Endothelial cell of umbilical vein (primary cell): ENCODE data around the gene ACSF3. TPM values are rescaled to one million over a fixed set of nuclear protein-coding genes. Genes with fewer than 3 reads are reported as not detected.

Source experiments
- BruUV-seq: library from RNA; stranded (reverse); fragments of 400-500 nt; replicated peaks from 2 replicates; lab custom pipeline; 2021; lab: Mats Ljungman, UMichigan
- CTCF ChIA-PET: fragments of 300-600, 350-600 bp; sonication (Branson Sonifier 250); formaldehyde crosslinking; loops from one replicate; lab custom pipeline; 2021; ENCODE audit warnings: antibody characterized with exemption, inconsistent platforms; lab: Charles Lee
- POLR2A ChIA-PET: fragments of 300-600, 350-600 bp; sonication (Branson Sonifier 250); formaldehyde crosslinking; loops from one replicate; lab custom pipeline; 2021; ENCODE audit warnings: antibody characterized with exemption, inconsistent platforms; lab: Charles Lee
- DNase-seq: peaks from one replicate; pipeline ENCODE4 v3.0.0-alpha.2; 2011; ENCODE audit warnings: low read depth, low spot score
- FAIRE-seq: peaks from 2 replicates; lab custom pipeline; 2011; peaks lifted over from hg19 to GRCh38; lab: Jason Lieb, UNC
- H2AFZ ChIP-seq: 2 replicates; pipeline ENCODE4 v1.6.0; 2012; ENCODE audit warnings: low read depth, low read length, control low read depth, inconsistent platforms
- H3K27ac ChIP-seq: 2 replicates; pipeline ENCODE4 v1.5.1; 2011; ENCODE audit warnings: low read depth, mild to moderate bottlenecking, control low read depth, low read length, moderate library complexity; ENCODE audit not compliant: insufficient read depth
- H3K27me3 ChIP-seq, 2 experiments: 2 replicates each; pipeline versions ENCODE4 v1.6.0 to v1.6.1; 2011; ENCODE audit warnings: low read length in 2 of 2, mixed read lengths in 1 of 2; ENCODE audit not compliant: control insufficient read depth in 2 of 2, insufficient read depth in 2 of 2
- H3K36me3 ChIP-seq, 2 experiments: 2 replicates in 1 of 2; 3 replicates in 1 of 2; pipeline ENCODE4 v1.5.1; 2011; ENCODE audit warnings: low read length in 2 of 2, mild to moderate bottlenecking in 1 of 2, moderate library complexity in 1 of 2; ENCODE audit not compliant: control insufficient read depth in 2 of 2, insufficient read depth in 2 of 2; ENCODE audit errors: extremely low read depth in 1 of 2
- H3K4me1 ChIP-seq: 3 replicates; pipeline ENCODE4 v1.5.1; 2011; ENCODE audit warnings: mild to moderate bottlenecking, low read length; ENCODE audit not compliant: control insufficient read depth, insufficient read depth; ENCODE audit errors: extremely low read depth
- H3K4me2 ChIP-seq: 2 replicates; pipeline ENCODE4 v1.6.1; 2011; ENCODE audit warnings: low read length, control low read depth, mixed read lengths; ENCODE audit not compliant: insufficient read depth
- H3K4me3 ChIP-seq, 3 experiments: fragments of 200-600 bp in 1 of 3; sonication (generic), shearing (Covaris generic) in 1 of 3; replicated peaks in 1 of 3; 2 replicates each; pipeline ENCODE4 v1.5.1; 2011 to 2016; ENCODE audit warnings: control low read depth in 3 of 3, low read length in 3 of 3, mild to moderate bottlenecking in 2 of 3, inconsistent platforms in 1 of 3, low read depth in 1 of 3, moderate library complexity in 1 of 3; ENCODE audit not compliant: insufficient read depth in 1 of 3
- H3K79me2 ChIP-seq: 2 replicates; pipeline ENCODE4 v1.6.0; 2012; ENCODE audit warnings: low read length, inconsistent platforms; ENCODE audit not compliant: control insufficient read depth, insufficient read depth
- H3K9ac ChIP-seq: replicated peaks from 2 replicates; pipeline ENCODE3; 2011; ENCODE audit warnings: low read length, control low read depth; ENCODE audit not compliant: insufficient read depth; ENCODE audit errors: extremely low read depth
- H3K9me1 ChIP-seq: replicated peaks from 3 replicates; pipeline ENCODE4 v1.6.0; 2011; ENCODE audit warnings: mild to moderate bottlenecking, low read length; ENCODE audit not compliant: control insufficient read depth, insufficient read depth; ENCODE audit errors: extremely low read depth
- H3K9me3 ChIP-seq: replicated peaks from 2 replicates; pipeline ENCODE4 v1.5.1; 2012; ENCODE audit warnings: low read length, inconsistent platforms; ENCODE audit not compliant: control insufficient read depth, insufficient read depth
- H4K20me1 ChIP-seq: replicated peaks from 2 replicates; pipeline ENCODE3; 2011; ENCODE audit warnings: mild to moderate bottlenecking, low read length; ENCODE audit not compliant: control insufficient read depth, insufficient read depth; ENCODE audit errors: extremely low read depth
- EZH2 ChIP-seq: IDR thresholded peaks from 2 replicates; pipeline ENCODE4 v1.6.1; 2012; ENCODE audit warnings: borderline replicate concordance, low read depth, mild to moderate bottlenecking, moderate library complexity, low read length, inconsistent platforms; ENCODE audit not compliant: severe bottlenecking
- FOS ChIP-seq: IDR thresholded peaks from 2 replicates; pipeline ENCODE4 v1.6.1; 2011; ENCODE audit warnings: mild to moderate bottlenecking, low read length, moderate library complexity, borderline replicate concordance; ENCODE audit not compliant: insufficient read depth
- GATA2 ChIP-seq: IDR thresholded peaks from 2 replicates; pipeline ENCODE4 v1.7.0; 2011; ENCODE audit warnings: low read depth, mild to moderate bottlenecking, moderate library complexity, mixed read lengths, low read length; ENCODE audit not compliant: insufficient read length, insufficient read depth
- JUN ChIP-seq: IDR thresholded peaks from 2 replicates; pipeline ENCODE4 v1.6.1; 2011; ENCODE audit warnings: borderline replicate concordance, low read depth; ENCODE audit not compliant: insufficient read length, insufficient read depth
- MYC ChIP-seq: IDR thresholded peaks from one replicate; pipeline ENCODE4 v1.6.1; 2011; ENCODE audit warnings: mild to moderate bottlenecking, low read depth, low read length
- POLR2A ChIP-seq: IDR thresholded peaks from 2 replicates; pipeline ENCODE4 v1.6.1; 2012; ENCODE audit warnings: low read depth, mild to moderate bottlenecking, control low read depth, low read length
- POLR2AphosphoS5 ChIP-seq: IDR thresholded peaks from 2 replicates; pipeline ENCODE4 v1.6.1; 2012; ENCODE audit warnings: low read depth, mild to moderate bottlenecking, control low read depth, low read length, moderate library complexity; ENCODE audit not compliant: insufficient read depth
- dilution Hi-C: fragments of 300-500 bp; cut with MboI; formaldehyde crosslinking; loops from one replicate; pipeline ENCODE4 v1.15.0; 2019; ENCODE audit warnings: low sequenced_read_pairs; ENCODE audit not compliant: extremely low pct_ligation_motif_present
- intact Hi-C: fragments of 100-400 bp; cut with micrococcal nuclease; formaldehyde crosslinking; loops from one replicate; pipeline ENCODE4 v1.10.0; 2022
- polyA plus RNA-seq, 4 experiments: library from polyadenylated mRNA; depleted of rRNA in 3 of 4; stranded (reverse) in 3 of 4; unstranded in 1 of 4; fragments of >200 nt; gene quantifications; 2 replicates each; pipeline versions ENCODE4 v1.2.1 to v1.2.3, GENCODE V29; 2011 to 2012; ENCODE audit warnings: missing spikeins in 1 of 4
- total RNA-seq: library from RNA; stranded (reverse); gene quantifications from 2 replicates; pipeline ENCODE4 v1.2.3, GENCODE V29; 2021
- TF ChIP-seq, protein P1 (sequence below): IDR thresholded peaks from 2 replicates; pipeline ENCODE4 v1.6.1; 2011; ENCODE audit not compliant: insufficient read depth, insufficient read length
- TF ChIP-seq, protein P2 (sequence below), 2 donors: IDR thresholded peaks; 1 replicate in 1 of 2; 2 replicates in 1 of 2; pipeline ENCODE4 v1.5.1; 2011; ENCODE audit warnings: low read length in 2 of 2, mild to moderate bottlenecking in 2 of 2, moderate library complexity in 2 of 2, control low read depth in 1 of 2, inconsistent platforms in 1 of 2, low read depth in 1 of 2; ENCODE audit not compliant: insufficient read depth in 1 of 2; ENCODE audit errors: extremely low read depth in 1 of 2

The ACSF3 gene
- total and polyA plus RNA-seq, 2 donors (not counting 3 experiments of a cell fraction or from before 2014, with no cell fraction given): 18.6 to 33.2 TPM

DNA sequence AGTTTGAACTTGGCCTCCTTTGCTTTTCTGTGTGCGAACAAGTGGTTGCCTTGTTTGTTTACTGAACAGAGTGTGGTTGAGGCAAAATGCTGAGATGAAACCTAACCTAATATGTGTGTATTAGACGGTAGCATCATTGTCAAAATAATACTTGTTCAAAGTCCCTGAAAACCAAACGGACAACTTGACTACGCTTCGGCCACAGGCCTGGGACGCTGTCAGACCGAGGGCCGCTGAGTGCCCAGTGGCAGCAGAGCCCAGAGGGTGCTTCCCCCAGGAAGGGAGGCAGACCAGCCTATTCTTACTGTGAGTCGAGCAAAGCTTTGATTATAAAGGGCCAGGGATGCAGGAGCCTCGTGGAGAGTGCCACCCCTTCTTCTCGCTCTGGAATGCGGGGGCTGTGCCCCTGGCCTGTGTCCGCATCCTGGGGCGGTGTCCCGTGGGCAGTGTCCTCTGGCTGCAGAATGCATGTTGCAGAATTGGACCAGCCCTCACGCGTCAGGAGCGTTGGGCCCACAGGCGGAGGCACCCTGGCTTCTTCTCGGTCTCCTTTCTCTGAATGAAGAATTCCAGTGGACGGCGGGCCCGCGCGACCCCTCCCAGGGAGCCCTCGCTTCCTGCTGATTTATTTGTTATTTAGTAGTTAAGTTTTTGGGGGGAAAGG lies 5.2 kb downstream of the ACSF3 start:
- peaks cover 43% of the 10 kb centered on the region for H3K79me2 ChIP-seq
- no peak for FAIRE-seq
- intact Hi-C loops: no loop called here

More for the DNA sequence above, 5.2 kb downstream of the ACSF3 start:
- no TSS peak for BruUV-seq
- dilution Hi-C loops: no loop called here
- Histone ChIP-seq H3K4me3 (no peak overlapping the region), H3K27me3 (no peaks in the 10 kb centered on the region), H3K9me1 (no peaks in the 10 kb centered on the region), H3K9me3 (no peaks in the 10 kb centered on the region), H2AFZ (no peak overlapping the region), H3K4me2 (no peak overlapping the region), H3K27ac (no peak overlapping the region), H3K4me1 (peaks cover 8% of the 10 kb centered on the region), H3K36me3 (peaks cover 2 to 24% of the 10 kb centered on the region in 2 experiments), H3K9ac (no peak overlapping the region), H4K20me1 (no peaks in the 10 kb centered on the region)
- ChIA-PET POLR2A (no interaction called here), CTCF (no interaction called here)
- DNase-seq: no peak
- no peak for TF ChIP-seq FOS
- TF ChIP-seq MYC: no peak
- TF ChIP-seq, protein P1, sequence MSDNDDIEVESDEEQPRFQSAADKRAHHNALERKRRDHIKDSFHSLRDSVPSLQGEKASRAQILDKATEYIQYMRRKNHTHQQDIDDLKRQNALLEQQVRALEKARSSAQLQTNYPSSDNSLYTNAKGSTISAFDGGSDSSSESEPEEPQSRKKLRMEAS: no peak
- no peak for TF ChIP-seq POLR2AphosphoS5
- TF ChIP-seq JUN: no peak
- TF ChIP-seq EZH2: no peak
- TF ChIP-seq, protein P2, sequence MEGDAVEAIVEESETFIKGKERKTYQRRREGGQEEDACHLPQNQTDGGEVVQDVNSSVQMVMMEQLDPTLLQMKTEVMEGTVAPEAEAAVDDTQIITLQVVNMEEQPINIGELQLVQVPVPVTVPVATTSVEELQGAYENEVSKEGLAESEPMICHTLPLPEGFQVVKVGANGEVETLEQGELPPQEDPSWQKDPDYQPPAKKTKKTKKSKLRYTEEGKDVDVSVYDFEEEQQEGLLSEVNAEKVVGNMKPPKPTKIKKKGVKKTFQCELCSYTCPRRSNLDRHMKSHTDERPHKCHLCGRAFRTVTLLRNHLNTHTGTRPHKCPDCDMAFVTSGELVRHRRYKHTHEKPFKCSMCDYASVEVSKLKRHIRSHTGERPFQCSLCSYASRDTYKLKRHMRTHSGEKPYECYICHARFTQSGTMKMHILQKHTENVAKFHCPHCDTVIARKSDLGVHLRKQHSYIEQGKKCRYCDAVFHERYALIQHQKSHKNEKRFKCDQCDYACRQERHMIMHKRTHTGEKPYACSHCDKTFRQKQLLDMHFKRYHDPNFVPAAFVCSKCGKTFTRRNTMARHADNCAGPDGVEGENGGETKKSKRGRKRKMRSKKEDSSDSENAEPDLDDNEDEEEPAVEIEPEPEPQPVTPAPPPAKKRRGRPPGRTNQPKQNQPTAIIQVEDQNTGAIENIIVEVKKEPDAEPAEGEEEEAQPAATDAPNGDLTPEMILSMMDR (IDR thresholded peaks at IDR 0.05; ENCODE audit: extremely low read depth in 1 of 2, insufficient read depth in 1 of 2, low read depth in 1 of 2, low read length in 2 of 2): no peak
- TF ChIP-seq POLR2A: no peak
- no peak for TF ChIP-seq GATA2
